HepG2 (cell line): ENCODE results near the gene CEBPB. TPM values are rescaled to one million over a fixed set of nuclear protein-coding genes. Genes with fewer than 3 reads are reported as not detected.

Experiments used
- ATAC-seq: fragments of 200-7000 bp; cut with Tn5 transposase; 3 replicates; pipeline ENCODE4 v1.9.1; 2020; ENCODE audit warnings: mild to moderate bottlenecking, moderate library complexity
- BruUV-seq: library from RNA; stranded (reverse); fragments of 400-500 nt; replicated peaks from 2 replicates; lab custom pipeline; 2021; lab: Mats Ljungman, UMichigan
- CTCF ChIA-PET: fragments of 300-600 bp; formaldehyde crosslinking; extraction: SDS; loops from one replicate; lab custom pipeline; 2021; ENCODE audit warnings: low total read pairs, inconsistent platforms, low intra/inter-chr PET ratio; lab: Yijun Ruan, JAX
- POLR2A ChIA-PET: fragments of 350-600 bp; sonication (Branson Sonifier 250); formaldehyde crosslinking; loops from one replicate; lab custom pipeline; 2020; ENCODE audit warnings: antibody characterized with exemption, inconsistent platforms; lab: Yijun Ruan, JAX
- DNase-seq: peaks from one replicate; pipeline ENCODE4 v3.0.0-alpha.2; 2015; ENCODE audit warnings: low spot score
- FAIRE-seq: peaks from 3 replicates; lab custom pipeline; 2011; peaks lifted over from hg19 to GRCh38; lab: Jason Lieb, UNC
- H2AFZ ChIP-seq: one replicate; pipeline ENCODE4 v1.6.1; 2011; ENCODE audit warnings: low read length, inconsistent platforms
- H3K27ac ChIP-seq: fragments of 300-600 bp; 3 replicates; pipeline ENCODE4 v1.8.0; 2011; ENCODE audit warnings: mixed run types, mild to moderate bottlenecking, mixed read lengths, low read length, inconsistent platforms; ENCODE audit not compliant: insufficient read depth; ENCODE audit errors: extremely low read length
- H3K27me3 ChIP-seq, 2 experiments: fragments of 200-600 bp in 1 of 2; 2 replicates in 1 of 2; 3 replicates in 1 of 2; pipeline versions ENCODE4 v1.6.0 to v1.8.0; 2011; ENCODE audit warnings: low read length in 2 of 2, mild to moderate bottlenecking in 2 of 2, moderate library complexity in 2 of 2, inconsistent platforms in 1 of 2; ENCODE audit not compliant: insufficient read depth in 2 of 2, control insufficient read depth in 1 of 2
- H3K36me3 ChIP-seq, 2 experiments: fragments of 200-600 bp in 1 of 2; replicated peaks in 1 of 2; 2 replicates in 1 of 2; 3 replicates in 1 of 2; pipeline versions ENCODE4 v1.5.1 to v1.8.0; 2011; ENCODE audit warnings: low read length in 2 of 2, inconsistent platforms in 1 of 2; ENCODE audit not compliant: insufficient read depth in 2 of 2, control insufficient read depth in 1 of 2
- H3K4me1 ChIP-seq: 2 replicates; pipeline ENCODE4 v1.5.1; 2012; ENCODE audit warnings: low read length, inconsistent platforms; ENCODE audit not compliant: insufficient read depth
- H3K4me2 ChIP-seq: 2 replicates; pipeline ENCODE4 v1.6.0; 2011; ENCODE audit warnings: low read depth, low read length, inconsistent platforms
- H3K4me3 ChIP-seq, 3 experiments: fragments of 200-600 bp in 1 of 3; sonication (generic), shearing (Covaris generic) in 1 of 3; replicated peaks in 1 of 3; 2 replicates each; pipeline ENCODE4 v1.5.1; 2011 to 2016; ENCODE audit warnings: low read length in 3 of 3, inconsistent platforms in 2 of 3, low read depth in 2 of 3, mild to moderate bottlenecking in 2 of 3, control low read depth in 1 of 3, mixed read lengths in 1 of 3; ENCODE audit not compliant: insufficient read depth in 1 of 3
- H3K79me2 ChIP-seq: one replicate; pipeline ENCODE4 v1.6.1; 2011; ENCODE audit warnings: low read length, inconsistent platforms; ENCODE audit not compliant: insufficient read depth
- H3K9ac ChIP-seq: 2 replicates; pipeline ENCODE4 v1.6.0; 2011; ENCODE audit warnings: mild to moderate bottlenecking, low read depth, low read length, inconsistent platforms; ENCODE audit not compliant: insufficient read depth
- H3K9me3 ChIP-seq: 2 replicates; pipeline ENCODE4 v1.5.1; 2012; ENCODE audit warnings: mild to moderate bottlenecking, low read length
- H4K20me1 ChIP-seq: 2 replicates; pipeline ENCODE4 v1.6.0; 2011; ENCODE audit warnings: inconsistent platforms, mild to moderate bottlenecking, low read length, moderate library complexity; ENCODE audit not compliant: insufficient read depth
- PBX2 ChIP-seq: IDR thresholded peaks from 2 replicates; pipeline ENCODE4 v1.6.1; 2016; ENCODE audit warnings: control low read depth
- REL ChIP-seq: sonication (generic); formaldehyde crosslinking; conservative IDR thresholded peaks from 2 replicates; pipeline ENCODE4 v1.8.0; 2022; ENCODE audit warnings: mild to moderate bottlenecking, missing genetic modification reagents, moderate library complexity
- STAG1 ChIP-seq: sonication (generic); formaldehyde crosslinking; IDR thresholded peaks from 2 replicates; pipeline ENCODE4 v1.4.0; 2020; ENCODE audit warnings: missing genetic modification reagents
- ZBTB7B ChIP-seq: sonication (generic); formaldehyde crosslinking; IDR thresholded peaks from 2 replicates; pipeline ENCODE4 v1.4.0; 2020; ENCODE audit warnings: missing genetic modification reagents
- ZNF460 ChIP-seq: sonication (generic); formaldehyde crosslinking; IDR thresholded peaks from 2 replicates; pipeline ENCODE4 v1.5.1; 2020; ENCODE audit warnings: missing genetic modification reagents, mild to moderate bottlenecking, borderline replicate concordance
- ZNF747 ChIP-seq: sonication (generic); formaldehyde crosslinking; IDR thresholded peaks from 2 replicates; pipeline ENCODE4 v1.8.1; 2023; ENCODE audit warnings: missing genetic modification reagents, mild to moderate bottlenecking, borderline replicate concordance
- WGBS: methylation state at CpG from one replicate; pipeline ENCODE4 v1.1.6; 2017; ENCODE audit warnings: low lambda C conversion rate; 5-methylcytosine and 5-hydroxymethylcytosine counted together
- in situ Hi-C: cut with HindIII; loops from 2 replicates; pipeline ENCODE4 v1.10.0; 2017; ENCODE audit warnings: low pct_unique_long_range_greater_than_20kb; ENCODE audit not compliant: extremely low pct_ligation_motif_present
- intact Hi-C: fragments of 100-400 bp; cut with micrococcal nuclease; formaldehyde crosslinking; loops from one replicate; pipeline ENCODE4 v1.10.0; 2022; ENCODE audit not compliant: unreplicated experiment
- polyA plus RNA-seq, 8 experiments: library from polyadenylated mRNA; depleted of rRNA in 3 of 8; stranded (reverse) in 7 of 8; unstranded in 1 of 8; fragments of >200 nt; fragmentation: Illumina TruSeq in 4 of 8; extraction: Trizol in 4 of 8; gene quantifications; 2 replicates each; pipeline versions ENCODE4 v1.2.1 to v1.2.3, GENCODE V29; 2011 to 2016; ENCODE audit warnings: low read depth in 4 of 8, missing spikeins in 1 of 8, mixed read lengths in 1 of 8; ENCODE audit not compliant: insufficient read depth in 1 of 8
- total RNA-seq, 5 experiments: library from RNA; depleted of rRNA; stranded (reverse); fragments of >200 nt; fragmentation: Illumina TruSeq; extraction: Trizol; gene quantifications; 2 replicates each; pipeline ENCODE4 v1.2.3, GENCODE V29; 2016; ENCODE audit warnings: low read depth in 1 of 5

The CEBPB gene
- total and polyA plus RNA-seq, 2 of the 13 experiments (the other 11 are each of a cell fraction or from before 2014, with no cell fraction given), result 18.5 to 28.2 TPM

- DNase-seq (no peak), ATAC-seq (no peak), FAIRE-seq (no peak)
- Histone ChIP-seq H3K4me1 (peaks cover 88% of the 10 kb centered on the region), H3K79me2 (no peaks in the 10 kb centered on the region), H3K27ac (no peak overlapping the region), H4K20me1 (no peaks in the 10 kb centered on the region), H3K4me2 (no peak overlapping the region), H3K9me3 (no peaks in the 10 kb centered on the region), H3K36me3 (no peaks in the 10 kb centered on the region), H2AFZ (no peak overlapping the region), H3K9ac (no peak overlapping the region), H3K4me3 (no peak overlapping the region), H3K27me3 (peaks cover under 1 to 41% of the 10 kb centered on the region in 2 experiments; a peak in 4 of 5 replicates)
- no TSS peak for BruUV-seq
- POLR2A ChIA-PET, result interaction anchor here (0.5 to 0.6 kb wide), 2 partner anchors 13 to 17 kb away, joined by 3 read pairs; no protein-coding TSS in a partner anchor
- intact Hi-C loops, result no loop called here
- WGBS, result 62% methylated on average over 13 of the region's 13 CpGs
- in situ Hi-C loops, result no loop called here
- no peak for TF ChIP-seq ZBTB7B
- TF ChIP-seq STAG1 (CRISPR knock-in tag), result no peak
- TF ChIP-seq ZNF747, result no peak
- no peak for TF ChIP-seq ZNF460 (CRISPR knock-in tag)
- no peak for TF ChIP-seq PBX2
- 0 out of 2 replicates have a peak, but pooled peaks have one; percentile 36 for TF ChIP-seq REL (CRISPR knock-in tag)
- CTCF ChIA-PET, result no interaction called here
Observed at GRCh38 chr20:50220894-50221365, 30.3 kb downstream of the CEBPB start.
